Erythroblast (primary cell): ENCODE measurements around the gene PSMD6.

ENCODE experiments used
- GATA1 ChIP-seq: IDR thresholded peaks from 2 replicates; pipeline ENCODE4 v1.6.1; 2011; ENCODE audit warnings: low read depth, mild to moderate bottlenecking, control low read depth, low read length, moderate library complexity
- POLR2A ChIP-seq: IDR thresholded peaks from 2 replicates; pipeline ENCODE4 v1.6.1; 2011; ENCODE audit warnings: mild to moderate bottlenecking, low read length

- TF ChIP-seq POLR2A = no peak
- no peak for TF ChIP-seq GATA1
These were observed 31.6 kb downstream of the PSMD6 start for GRCh38 chr3:63991666-63992065.
